Measurements from ENCODE around the gene FRS3. TPM values are rescaled to one million over a fixed set of nuclear protein-coding genes. Genes with fewer than 3 reads are reported as not detected.

FRS3 gene
- total RNA-seq, 1 donor from 2014 or later = 3.1 TPM

DNA sequence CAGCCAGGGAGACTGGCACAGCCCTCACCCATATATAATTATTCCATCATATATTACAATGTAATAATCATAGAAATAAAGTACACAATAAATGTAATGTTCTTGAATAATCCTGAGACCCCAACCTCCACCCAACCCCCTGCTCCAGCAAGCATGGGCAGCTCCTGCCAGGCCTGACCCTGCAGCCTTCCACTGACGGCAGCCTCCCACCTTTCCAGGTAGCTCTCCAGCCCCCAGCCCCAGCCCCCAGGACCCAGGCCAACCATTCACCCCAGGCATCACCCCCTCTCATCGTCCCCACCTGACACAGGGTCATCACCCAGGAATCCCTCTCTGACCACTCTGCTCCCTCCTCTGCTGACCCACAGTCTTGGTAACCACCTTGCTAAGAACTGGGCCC lies 58.9 kb downstream of the FRS3 start:
- Histone ChIP-seq H3K4me1 (ENCODE audit: insufficient read depth, low read length) (peaks cover 26% of the 10 kb centered on the region), H2AFZ (ENCODE audit: low read depth, low read length) (no peak overlapping the region), H3K4me2 (ENCODE audit: low read length) (no peak overlapping the region), H3K79me2 (ENCODE audit: insufficient read depth, low read length) (no peaks in the 10 kb centered on the region), H3K4me3 (ENCODE audit: insufficient read depth, low read depth, low read length) (no peak overlapping the region), H3K27me3 (ENCODE audit: insufficient read depth, low read length) (no peaks in the 10 kb centered on the region), H3K27ac (ENCODE audit: low read depth, low read length) (no peak overlapping the region), H3K9ac (ENCODE audit: low read length) (no peak overlapping the region), H3K9me3 (ENCODE audit: insufficient read depth, low read depth, low read length) (no peaks in the 10 kb centered on the region), H3K36me3 (ENCODE audit: insufficient read depth, low read length) (no peaks in the 10 kb centered on the region), H4K20me1 (ENCODE audit: insufficient read depth, low read length) (no peaks in the 10 kb centered on the region)
- TF ChIP-seq, protein P1, sequence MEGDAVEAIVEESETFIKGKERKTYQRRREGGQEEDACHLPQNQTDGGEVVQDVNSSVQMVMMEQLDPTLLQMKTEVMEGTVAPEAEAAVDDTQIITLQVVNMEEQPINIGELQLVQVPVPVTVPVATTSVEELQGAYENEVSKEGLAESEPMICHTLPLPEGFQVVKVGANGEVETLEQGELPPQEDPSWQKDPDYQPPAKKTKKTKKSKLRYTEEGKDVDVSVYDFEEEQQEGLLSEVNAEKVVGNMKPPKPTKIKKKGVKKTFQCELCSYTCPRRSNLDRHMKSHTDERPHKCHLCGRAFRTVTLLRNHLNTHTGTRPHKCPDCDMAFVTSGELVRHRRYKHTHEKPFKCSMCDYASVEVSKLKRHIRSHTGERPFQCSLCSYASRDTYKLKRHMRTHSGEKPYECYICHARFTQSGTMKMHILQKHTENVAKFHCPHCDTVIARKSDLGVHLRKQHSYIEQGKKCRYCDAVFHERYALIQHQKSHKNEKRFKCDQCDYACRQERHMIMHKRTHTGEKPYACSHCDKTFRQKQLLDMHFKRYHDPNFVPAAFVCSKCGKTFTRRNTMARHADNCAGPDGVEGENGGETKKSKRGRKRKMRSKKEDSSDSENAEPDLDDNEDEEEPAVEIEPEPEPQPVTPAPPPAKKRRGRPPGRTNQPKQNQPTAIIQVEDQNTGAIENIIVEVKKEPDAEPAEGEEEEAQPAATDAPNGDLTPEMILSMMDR (IDR thresholded peaks at IDR 0.05; ENCODE audit: insufficient read depth, low read depth, low read length) = no peak
- TF ChIP-seq EZH2 (IDR thresholded peaks at IDR 0.05; ENCODE audit: insufficient read depth, low read length) = no peak
- FAIRE-seq = no peak
- DNase-seq (ENCODE audit: low read depth) = no peak
- Mint-ChIP-seq H3K4me3 (ENCODE audit: unreplicated experiment) (no peak overlapping the region), H3K27me3 (ENCODE audit: low read depth, unreplicated experiment) (peaks cover 3% of the 10 kb centered on the region), H3K36me3 (ENCODE audit: low read depth, unreplicated experiment) (no peaks in the 10 kb centered on the region), H3K4me1 (ENCODE audit: low read depth, unreplicated experiment) (peaks cover 30% of the 10 kb centered on the region), H3K9me3 (ENCODE audit: unreplicated experiment) (no peaks in the 10 kb centered on the region), H3K27ac (ENCODE audit: unreplicated experiment) (no peak overlapping the region)

DNA sequence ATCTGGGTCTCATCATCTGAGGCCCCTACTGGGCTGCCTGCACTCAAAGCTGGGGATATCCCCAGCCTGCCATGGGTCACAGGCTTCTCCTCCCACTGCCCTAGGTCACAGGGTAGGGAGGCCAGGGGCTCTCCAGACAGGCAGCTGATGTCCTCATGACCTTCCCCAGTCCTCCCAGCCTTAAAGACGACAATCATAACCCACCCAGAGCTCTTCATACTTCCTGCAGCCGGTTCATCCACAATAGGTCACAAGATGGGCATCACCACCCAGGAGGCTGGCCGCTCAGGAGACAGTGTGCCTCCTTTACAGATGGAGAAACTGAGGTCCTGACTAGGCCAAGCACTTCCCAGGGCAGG lies 59.5 kb downstream of the FRS3 start:
- Histone ChIP-seq H3K36me3 (ENCODE audit: insufficient read depth, low read length) (no peaks in the 10 kb centered on the region), H2AFZ (ENCODE audit: low read depth, low read length) (no peak overlapping the region), H3K27ac (ENCODE audit: low read depth, low read length) (no peak overlapping the region), H3K4me1 (ENCODE audit: insufficient read depth, low read length) (peaks cover 28% of the 10 kb centered on the region), H3K27me3 (ENCODE audit: insufficient read depth, low read length) (no peaks in the 10 kb centered on the region), H4K20me1 (ENCODE audit: insufficient read depth, low read length) (no peaks in the 10 kb centered on the region), H3K79me2 (ENCODE audit: insufficient read depth, low read length) (no peaks in the 10 kb centered on the region), H3K4me3 (ENCODE audit: insufficient read depth, low read depth, low read length) (no peak overlapping the region), H3K9me3 (ENCODE audit: insufficient read depth, low read depth, low read length) (no peaks in the 10 kb centered on the region), H3K9ac (ENCODE audit: low read length) (no peak overlapping the region), H3K4me2 (ENCODE audit: low read length) (no peak overlapping the region)
- no peak overlapping the region for H3K4me3 Mint-ChIP-seq (ENCODE audit: unreplicated experiment)
- DNase-seq (ENCODE audit: low read depth) = no peak
- no peak overlapping the region for H3K27ac Mint-ChIP-seq (ENCODE audit: unreplicated experiment)
- no peaks in the 10 kb centered on the region for H3K36me3 Mint-ChIP-seq (ENCODE audit: low read depth, unreplicated experiment)
- peaks cover 32% of the 10 kb centered on the region for H3K4me1 Mint-ChIP-seq (ENCODE audit: low read depth, unreplicated experiment)
- no peaks in the 10 kb centered on the region for H3K9me3 Mint-ChIP-seq (ENCODE audit: unreplicated experiment)
- TF ChIP-seq, protein P1 (IDR thresholded peaks at IDR 0.05; ENCODE audit: insufficient read depth, low read depth, low read length) = no peak
- no peak for TF ChIP-seq EZH2 (IDR thresholded peaks at IDR 0.05; ENCODE audit: insufficient read depth, low read length)
- peaks cover 6% of the 10 kb centered on the region for H3K27me3 Mint-ChIP-seq (ENCODE audit: low read depth, unreplicated experiment)
- no peak for FAIRE-seq

Other genes with a start within 250 kb of the FRS3 start
- gene FOXP4, start 233.5 kb downstream of the FRS3 start, total RNA-seq = 41.9 and 43.7 TPM in 2 replicates
- 144 and 167 TPM in 2 replicates for gene MDFI, start 141.4 kb downstream of the FRS3 start, total RNA-seq
- gene TFEB, start 44.3 kb downstream of the FRS3 start, total RNA-seq = 3.9 and 4.7 TPM in 2 replicates
- gene PGC, start 32.5 kb downstream of the FRS3 start, total RNA-seq = not detected in 2 replicates
- 3.1 and 3.4 TPM in 2 replicates for gene PRICKLE4, start 882 bp upstream of the FRS3 start, total RNA-seq
- 147 and 159 TPM in 2 replicates for gene TOMM6, start 7.8 kb upstream of the FRS3 start, total RNA-seq
- gene USP49, start 115.5 kb upstream of the FRS3 start, total RNA-seq = 3.8 and 5.5 TPM in 2 replicates
- 27.1 and 28.9 TPM in 2 replicates for gene MED20, start 141.2 kb upstream of the FRS3 start, total RNA-seq
- gene BYSL, start 141.6 kb upstream of the FRS3 start, total RNA-seq = 41.2 and 43.1 TPM in 2 replicates
- gene CCND3, start 161.9 kb upstream of the FRS3 start, total RNA-seq = 64.8 and 69.9 TPM in 2 replicates